GM06990 (cell line): ENCODE data around the gene SLCO2A1.

ENCODE experiments used
- DNase-seq: peaks from one replicate; pipeline ENCODE4 v3.0.0-alpha.2; 2011; ENCODE audit not compliant: insufficient read length; ENCODE audit errors: extremely low read depth
- H3K27me3 ChIP-seq: replicated peaks from 2 replicates; pipeline ENCODE4 v1.6.0; 2011; ENCODE audit warnings: low read length; ENCODE audit not compliant: control insufficient read depth, insufficient read depth
- H3K36me3 ChIP-seq: 2 replicates; pipeline ENCODE4 v1.5.1; 2011; ENCODE audit warnings: low read length; ENCODE audit not compliant: control insufficient read depth, insufficient read depth
- H3K4me3 ChIP-seq: replicated peaks from 2 replicates; pipeline ENCODE4 v1.5.1; 2011; ENCODE audit warnings: low read depth, mild to moderate bottlenecking, control low read depth, low read length
- CTCF ChIP-seq: IDR thresholded peaks from 2 replicates; pipeline ENCODE4 v1.5.1; 2011; ENCODE audit warnings: low read length, control low read depth, mild to moderate bottlenecking, inconsistent platforms; ENCODE audit not compliant: insufficient read depth, poor library complexity, severe bottlenecking

SLCO2A1 gene

GRCh38 chr3:134054881-134055280, 25.2 kb upstream of the SLCO2A1 start:
- DNase-seq: no peak
- Histone ChIP-seq H3K36me3 (no peaks in the 10 kb centered on the region), H3K27me3 (no peaks in the 10 kb centered on the region), H3K4me3 (no peak overlapping the region)
- no peak for TF ChIP-seq CTCF

GRCh38 chr3:134054231-134054630, 24.5 kb upstream of the SLCO2A1 start:
- no peaks in the 10 kb centered on the region for H3K36me3 ChIP-seq
- H3K27me3 ChIP-seq: no peaks in the 10 kb centered on the region

GRCh38 chr3:134052370-134052769, 22.6 kb upstream of the SLCO2A1 start:
- no peak overlapping the region for H3K4me3 ChIP-seq
- DNase-seq: no peak
- H3K27me3 ChIP-seq: no peaks in the 10 kb centered on the region
- no peaks in the 10 kb centered on the region for H3K36me3 ChIP-seq
- no peak for TF ChIP-seq CTCF

More at GRCh38 chr3:134054231-134054630, 24.5 kb upstream of the SLCO2A1 start:
- no peak for TF ChIP-seq CTCF
- no peak for DNase-seq
- H3K4me3 ChIP-seq: no peak overlapping the region

- H3K27me3 ChIP-seq: no peaks in the 10 kb centered on the region
- H3K4me3 ChIP-seq: no peak overlapping the region
- no peaks in the 10 kb centered on the region for H3K36me3 ChIP-seq
- no peak for TF ChIP-seq CTCF
- no peak for DNase-seq
These were observed 20.0 kb upstream of the SLCO2A1 start for GRCh38 chr3:134049676-134050075.

DNA sequence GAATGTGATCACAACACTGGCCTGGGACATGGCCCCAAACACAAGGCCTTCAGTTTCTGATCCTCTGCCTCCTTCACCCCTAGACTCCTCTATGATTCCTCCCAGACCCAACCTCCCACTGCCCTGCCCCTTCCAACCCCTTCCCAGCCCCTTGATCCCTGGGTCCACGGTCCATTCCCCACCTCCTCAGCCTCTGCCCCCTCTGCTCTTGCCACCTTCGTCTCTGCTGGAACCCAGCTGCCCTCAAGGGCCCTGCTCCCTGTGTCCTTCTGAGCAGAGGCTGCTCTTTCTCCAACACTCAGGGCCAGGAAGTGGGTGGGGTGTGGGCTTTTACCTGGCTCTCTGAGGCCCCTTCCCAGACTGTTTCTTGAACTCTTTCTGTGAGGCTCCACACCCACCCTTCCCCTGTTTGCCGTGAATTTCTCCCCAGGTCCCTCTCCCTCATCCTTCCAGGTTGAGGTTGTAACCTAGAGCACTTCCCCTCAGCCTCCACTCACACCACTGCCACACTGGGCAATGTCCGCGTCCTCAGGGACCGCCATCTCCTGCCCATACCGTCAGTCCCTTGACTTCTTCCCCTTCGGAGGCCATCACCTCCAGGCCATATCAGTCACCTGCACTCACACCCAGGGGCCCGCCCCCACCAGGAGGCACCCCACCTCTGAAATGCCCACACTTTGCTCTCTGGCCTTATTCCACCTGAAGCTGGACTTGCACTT, 18.7 kb upstream of the SLCO2A1 start:
- DNase-seq: no peak
- no peak for TF ChIP-seq CTCF
- no peaks in the 10 kb centered on the region for H3K27me3 ChIP-seq
- H3K36me3 ChIP-seq: no peaks in the 10 kb centered on the region
- no peak overlapping the region for H3K4me3 ChIP-seq

GRCh38 chr3:134044459-134044858, 14.7 kb upstream of the SLCO2A1 start:
- Histone ChIP-seq H3K4me3 (no peak overlapping the region), H3K27me3 (no peaks in the 10 kb centered on the region), H3K36me3 (no peaks in the 10 kb centered on the region)
- no peak for DNase-seq
- no peak for TF ChIP-seq CTCF
